ENCODE results near the gene TSC22D1.

Gene TSC22D1

DNA sequence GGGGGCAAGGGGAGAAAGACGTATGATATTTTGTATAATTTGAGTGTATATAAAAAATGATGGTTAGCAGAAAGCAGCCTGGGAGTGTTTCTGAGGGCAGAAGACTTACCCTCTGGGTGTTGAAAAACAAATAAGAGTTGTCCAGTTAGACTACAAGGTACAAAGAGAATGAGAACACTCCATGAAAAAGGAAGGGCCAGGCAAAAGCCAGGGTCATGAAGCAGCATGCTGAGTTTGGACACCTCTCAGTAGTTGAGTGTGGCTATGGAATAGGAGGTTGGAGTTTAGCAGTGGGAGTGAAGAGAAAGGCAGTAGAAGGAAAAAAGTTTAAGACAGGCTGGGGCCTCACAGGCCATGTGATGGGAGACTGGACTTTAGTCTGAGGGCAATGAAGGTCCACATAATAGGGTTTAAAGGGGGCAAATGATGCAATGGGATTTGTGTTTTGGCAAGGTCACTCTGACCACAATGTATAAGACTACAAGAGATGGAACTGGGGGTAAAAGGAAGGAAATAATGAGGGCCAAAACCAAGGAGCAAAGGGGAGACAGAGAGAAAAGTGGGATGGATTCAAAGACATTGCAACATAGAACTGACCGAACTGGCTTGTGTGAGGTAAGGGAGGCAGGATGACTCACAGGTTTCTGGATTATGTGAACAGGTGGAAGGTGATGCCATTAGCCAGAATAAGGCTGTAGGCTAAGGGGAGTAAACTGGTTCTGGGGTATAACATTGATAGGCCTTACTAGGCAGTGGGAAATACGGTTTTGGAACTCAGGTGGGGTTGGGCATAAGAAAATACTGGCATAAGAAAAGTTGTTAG lies 125.9 kb downstream of the TSC22D1 start:
- DNase-seq = no peak

DNA sequence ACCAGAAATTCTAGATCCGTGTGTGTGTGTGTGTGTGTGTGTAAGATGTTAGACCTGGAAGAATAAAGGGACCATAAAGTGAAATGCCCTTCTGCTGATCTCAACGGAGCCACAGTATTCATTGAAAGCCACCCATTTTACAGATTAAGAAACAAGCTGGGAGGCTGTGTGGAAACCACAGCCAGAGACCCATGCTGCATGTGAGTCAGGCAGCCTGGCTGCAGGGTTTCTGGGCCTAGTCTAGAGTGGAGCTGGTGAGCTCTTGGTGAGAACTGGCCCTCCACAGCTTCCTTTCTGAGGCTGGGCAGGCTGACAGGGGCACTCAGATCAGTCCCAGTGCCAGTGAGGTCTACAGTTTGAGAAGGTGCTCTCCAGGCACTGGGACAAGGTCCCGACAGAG lies 127.3 kb downstream of the TSC22D1 start:
- no peak for DNase-seq

DNA sequence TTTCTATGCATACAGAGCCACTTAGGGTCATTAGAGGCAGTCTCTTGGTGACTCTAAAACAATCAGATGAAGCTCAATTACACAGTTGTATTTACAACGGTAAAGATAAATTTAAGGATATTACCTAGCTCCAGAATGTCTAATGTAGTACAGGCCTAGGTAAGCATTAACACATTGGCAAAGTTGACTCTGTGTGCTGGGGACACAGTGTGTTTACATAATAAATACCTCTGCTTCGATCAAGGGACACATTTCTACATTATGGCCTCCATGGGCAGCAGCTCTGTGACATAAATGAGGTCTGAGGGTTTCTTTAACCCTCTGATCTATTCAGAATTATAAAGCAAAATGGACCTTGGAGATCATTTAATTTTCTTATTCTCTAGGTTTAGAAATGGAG lies 127.8 kb downstream of the TSC22D1 start:
- no peak for DNase-seq

DNA sequence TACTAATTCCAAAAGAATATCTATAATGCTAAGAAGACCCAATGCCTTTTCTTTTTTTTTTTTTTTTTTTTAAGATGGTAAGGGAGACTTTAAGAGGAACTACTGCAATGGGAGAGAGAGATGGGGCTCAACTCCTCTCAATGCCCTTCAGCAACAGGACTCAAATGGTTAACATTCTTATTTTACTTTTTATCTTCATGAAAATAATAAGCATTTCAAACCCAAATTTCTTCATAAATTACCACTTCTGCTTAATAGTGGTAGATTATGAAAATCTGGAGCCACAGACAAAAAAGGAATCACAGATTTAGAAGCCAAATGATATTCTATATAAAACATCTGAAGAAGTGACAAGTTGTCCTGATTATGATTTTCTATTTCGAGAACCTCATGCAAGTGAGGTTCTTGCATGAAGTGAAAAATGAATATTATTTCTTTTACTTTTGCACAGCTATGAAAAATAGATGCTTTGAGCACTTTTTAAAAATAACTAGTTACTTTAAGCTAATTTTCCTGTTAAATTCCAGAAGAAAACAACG lies 128.3 kb downstream of the TSC22D1 start:
- no peak for DNase-seq

DNA sequence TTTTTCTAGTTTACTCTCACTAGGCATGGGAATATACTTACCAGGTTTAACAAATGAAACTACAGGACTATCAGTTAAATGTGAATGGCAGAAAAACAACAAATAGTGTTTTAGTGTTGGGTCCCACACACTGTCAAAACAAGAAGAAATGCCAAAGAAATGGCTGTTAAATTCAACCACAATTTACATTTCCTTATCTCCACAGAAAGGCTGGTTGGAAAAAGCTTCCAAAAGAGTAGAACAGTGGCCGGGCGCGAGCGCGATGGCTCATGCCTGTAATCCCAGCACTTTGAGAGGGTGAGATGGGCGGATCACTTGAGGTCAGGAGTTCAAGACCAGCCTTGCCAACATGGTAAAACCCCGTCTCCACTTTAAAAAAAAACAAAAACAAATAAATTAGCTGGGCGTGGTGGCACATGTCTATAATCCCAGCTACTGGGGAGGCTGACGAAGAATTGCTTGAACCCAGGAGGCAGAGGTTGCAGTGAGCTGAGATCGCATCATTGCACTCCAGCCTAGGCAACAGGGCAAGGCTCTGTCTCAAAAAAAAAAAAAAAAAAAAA lies 136.0 kb downstream of the TSC22D1 start:
- no peak for DNase-seq

DNA sequence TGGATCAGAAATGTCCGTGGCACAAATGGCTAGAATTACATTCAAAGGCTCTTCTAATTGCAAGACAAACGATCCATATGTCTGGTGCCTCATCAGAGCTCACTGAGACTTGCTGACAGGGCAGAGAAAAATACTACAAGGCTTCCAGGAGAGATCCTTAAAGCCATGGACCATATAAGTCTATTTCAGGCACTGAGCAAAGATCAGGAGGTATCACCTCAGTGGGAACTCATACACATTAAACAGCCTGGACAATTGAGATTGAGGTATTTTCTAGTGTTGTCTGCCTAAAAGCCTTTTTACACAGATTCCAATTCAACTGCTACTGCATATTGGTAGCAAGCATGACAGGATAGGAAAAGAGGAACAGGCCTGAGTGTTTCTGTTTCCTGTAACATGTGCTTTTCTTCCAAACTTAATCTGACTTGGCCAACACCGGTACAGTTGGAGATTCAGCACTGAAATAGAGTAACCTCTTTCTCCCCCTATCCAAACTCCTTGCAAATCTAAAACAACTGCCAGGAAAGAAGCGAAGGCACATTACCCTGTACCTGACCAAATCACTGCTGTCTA lies 136.6 kb downstream of the TSC22D1 start:
- DNase-seq = no peak

DNA sequence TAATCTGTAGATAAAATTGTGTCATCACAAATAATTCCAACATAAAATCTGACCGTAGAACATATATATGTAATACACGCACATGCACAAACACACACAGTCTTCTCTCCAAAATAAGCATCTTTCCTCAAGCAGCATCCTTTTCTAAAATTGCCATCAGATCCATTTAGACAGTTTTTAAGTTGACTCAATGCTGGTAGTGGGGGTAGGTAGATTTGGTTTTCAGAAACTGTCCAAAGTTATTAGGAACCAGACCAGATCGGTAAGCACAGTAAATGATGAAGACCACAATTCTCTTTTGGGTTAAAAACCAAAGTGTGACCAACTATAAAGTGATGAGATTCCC lies 137.9 kb downstream of the TSC22D1 start:
- no peak for DNase-seq

DNA sequence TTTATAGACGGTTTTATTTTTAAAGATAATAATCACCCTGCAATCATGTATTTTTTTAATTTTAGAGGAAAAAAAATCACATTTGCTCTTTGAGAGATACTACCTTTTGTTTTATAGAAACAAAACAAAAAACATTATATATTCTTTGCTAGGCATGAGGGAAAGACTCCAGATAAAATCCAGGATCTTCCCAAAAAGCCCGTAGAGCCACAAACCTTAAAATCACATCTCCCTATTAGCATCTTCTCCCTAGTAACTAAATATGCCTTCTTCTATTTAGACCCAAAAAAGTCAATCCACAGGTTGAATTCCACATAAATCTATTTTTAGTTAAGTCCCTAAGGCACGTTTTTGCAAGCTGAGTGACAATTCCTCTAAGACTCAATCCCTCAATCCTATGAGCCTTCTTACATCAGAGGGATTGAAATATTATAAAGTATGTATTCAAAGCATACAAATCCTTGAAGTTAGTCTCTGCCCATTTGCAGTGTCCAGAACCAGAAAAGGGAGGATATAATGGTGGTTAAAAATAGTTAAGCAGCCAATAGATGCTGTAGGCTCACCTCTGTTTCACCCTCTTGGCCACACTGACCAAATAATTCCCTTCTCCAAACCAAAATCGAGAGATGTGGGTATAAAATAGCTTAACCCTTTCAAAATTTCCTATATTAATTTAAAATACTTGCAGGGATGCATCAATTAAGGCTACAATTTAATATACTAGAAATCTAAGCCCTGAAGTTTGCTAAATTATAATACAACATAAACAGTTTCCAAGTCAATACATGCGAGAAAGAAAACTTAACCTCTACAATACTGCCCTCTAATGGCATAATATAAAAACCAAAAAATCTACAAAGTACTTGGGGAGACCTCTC lies 138.5 kb downstream of the TSC22D1 start:
- no peak for DNase-seq

DNA sequence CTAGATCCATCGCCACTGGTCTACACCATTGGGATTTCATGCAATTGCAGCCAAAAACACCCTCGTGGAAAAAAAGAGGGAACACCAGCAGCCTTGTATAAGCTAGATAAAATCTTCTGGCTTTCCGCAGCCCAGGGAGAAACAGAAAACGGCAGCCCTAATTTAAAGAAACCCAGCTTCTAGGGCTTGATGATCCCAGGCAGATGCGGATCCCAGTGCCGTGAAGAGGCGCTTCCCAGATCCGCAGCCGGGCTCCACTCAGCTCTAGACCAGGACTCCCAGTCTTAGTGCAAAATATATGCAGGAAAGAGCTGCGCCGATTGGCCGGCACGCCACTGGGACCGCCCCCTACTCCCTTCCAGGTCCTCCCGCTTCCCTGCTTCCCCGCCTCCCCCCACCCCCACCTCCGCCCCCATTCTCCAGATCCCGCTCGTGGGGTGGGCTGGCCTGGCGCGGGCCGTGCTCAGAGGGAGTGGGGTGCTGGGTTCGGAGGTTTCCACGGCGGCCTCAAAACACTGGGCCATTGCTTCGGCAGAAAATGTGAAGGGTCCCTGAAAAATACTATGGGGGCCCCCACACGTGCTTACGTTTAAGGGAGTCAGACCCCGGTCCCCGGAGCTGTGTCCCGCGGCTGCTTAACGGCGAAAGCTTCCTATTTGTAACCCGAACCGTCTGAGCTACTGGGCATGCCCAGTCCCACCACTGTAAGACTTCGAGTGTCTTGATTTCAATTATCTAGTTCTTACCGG lies 139.4 kb downstream of the TSC22D1 start:
- DNase-seq = peak; percentile 51

DNA sequence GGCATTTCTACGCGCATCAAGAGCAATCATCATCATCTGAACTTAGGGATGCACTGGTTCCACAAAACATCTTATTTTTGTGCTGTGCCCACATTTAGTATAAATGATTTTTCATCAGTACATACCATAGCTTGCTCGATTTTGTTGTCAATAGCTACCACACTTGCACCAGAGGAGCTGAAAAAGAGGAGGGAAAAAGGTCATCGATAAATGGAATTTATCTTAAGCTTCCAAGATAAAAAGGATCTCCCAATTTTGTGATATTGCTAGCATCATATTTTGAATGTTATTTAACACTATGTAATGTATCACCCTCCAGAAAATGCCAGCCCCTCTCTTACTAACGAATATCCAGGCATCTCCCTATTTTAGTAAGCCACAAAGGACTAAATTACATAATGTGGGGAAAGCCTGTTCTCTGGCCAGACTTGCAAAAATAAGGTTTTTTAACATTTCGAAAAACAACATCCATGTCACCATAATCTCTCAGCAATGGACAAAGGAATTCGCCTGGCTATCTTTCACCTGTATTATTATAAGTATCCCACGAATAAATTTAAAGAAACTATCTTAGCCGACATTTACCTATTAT lies 140.1 kb downstream of the TSC22D1 start:
- DNase-seq = no peak

DNA sequence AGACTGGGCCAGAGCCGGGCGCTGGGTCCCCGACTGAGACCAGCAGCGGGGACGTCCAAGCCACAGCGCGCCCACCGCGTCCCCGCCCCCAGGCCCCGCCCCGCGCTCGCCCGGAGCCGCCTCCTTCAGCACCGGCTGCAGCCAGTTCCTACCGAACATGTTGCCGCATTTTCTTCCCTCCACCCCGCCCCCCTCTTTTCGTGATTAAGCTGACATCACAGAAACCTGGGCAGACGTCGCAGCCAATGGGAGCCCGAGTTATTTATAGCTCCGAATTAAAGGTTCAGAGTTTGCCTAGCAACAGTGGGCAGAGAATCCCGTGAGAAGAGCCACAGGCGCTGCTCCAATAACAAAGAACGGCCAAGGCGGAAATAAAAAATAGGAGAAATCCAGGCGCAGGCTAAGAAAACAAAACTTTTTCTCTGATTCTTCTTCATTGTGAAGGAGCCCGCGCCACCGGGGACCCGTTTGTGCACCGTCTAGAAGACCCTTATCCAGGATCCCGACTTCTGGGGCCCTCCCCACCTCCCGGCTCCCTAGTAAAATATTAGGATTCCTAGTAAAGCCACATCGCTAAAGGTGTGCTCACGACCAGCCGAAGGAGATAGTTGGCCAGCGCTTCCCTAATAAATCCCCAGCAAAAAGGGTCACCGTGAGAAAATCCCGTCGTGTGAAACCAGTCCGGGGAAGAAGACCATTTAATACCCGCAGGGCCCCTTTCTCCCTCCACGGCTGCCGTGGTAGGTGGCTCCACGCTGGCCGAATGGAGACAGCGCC lies 140.8 kb downstream of the TSC22D1 start:
- peak; percentile 71 for DNase-seq

DNA sequence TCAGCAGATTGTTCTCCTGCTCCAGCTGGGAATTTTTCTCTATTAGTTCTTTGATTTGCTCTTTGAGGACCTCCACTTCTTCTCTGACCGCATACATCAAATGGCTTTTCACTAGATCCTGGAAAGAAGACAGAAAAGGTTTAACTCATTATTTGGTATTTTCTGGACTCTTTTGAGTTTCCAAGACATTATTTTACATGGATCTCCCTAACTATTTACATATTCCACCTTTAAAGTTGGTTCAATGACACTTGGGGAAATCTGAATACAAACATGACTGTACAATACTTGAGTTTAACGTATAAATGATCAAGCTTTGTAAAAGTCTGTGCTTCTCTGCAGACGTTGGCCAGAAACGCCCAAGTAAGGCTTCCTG lies 141.4 kb downstream of the TSC22D1 start:
- DNase-seq = no peak

DNA sequence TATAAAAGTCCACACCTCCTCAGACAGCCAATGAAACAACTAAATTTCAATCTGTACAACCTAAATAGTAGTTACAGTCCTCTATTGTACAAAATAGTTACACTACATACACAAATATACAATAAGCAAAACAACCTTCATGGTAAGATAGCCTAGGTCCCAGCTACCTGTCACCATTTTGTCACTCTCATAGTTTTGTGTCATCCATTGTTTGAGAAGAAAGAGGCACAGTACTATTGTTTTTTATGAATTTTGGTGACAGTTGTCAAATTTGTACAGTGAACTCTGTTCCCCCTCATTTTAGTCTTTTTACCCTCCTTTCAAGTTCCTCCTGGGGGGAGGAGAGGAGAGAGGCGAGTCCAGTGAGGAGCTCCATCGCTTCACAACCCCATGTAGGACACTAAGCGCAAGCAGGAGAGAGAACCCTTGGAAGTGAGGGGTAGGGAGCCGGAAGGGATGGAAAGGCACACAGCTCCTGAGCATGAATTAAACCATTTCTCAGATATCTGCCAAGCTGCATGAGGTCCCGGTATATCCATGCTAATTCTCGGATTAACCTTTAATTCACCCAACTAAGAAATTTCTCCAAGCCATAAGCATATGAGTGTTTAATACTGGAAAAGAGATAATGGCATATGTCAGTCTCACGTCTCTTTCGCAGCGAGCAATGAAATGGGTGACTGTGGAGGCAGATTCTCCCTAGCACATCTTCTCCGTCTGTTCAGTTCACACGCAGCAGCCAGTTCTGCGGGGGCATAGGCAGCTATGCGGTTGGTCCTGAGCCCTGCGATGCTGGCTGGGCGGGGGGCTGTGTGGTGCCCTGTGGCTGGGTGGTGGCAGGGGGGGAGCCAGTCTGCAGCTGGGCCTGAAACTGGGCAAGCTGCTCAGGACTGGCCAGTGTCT lies 142.0 kb downstream of the TSC22D1 start:
- no peak for DNase-seq

DNA sequence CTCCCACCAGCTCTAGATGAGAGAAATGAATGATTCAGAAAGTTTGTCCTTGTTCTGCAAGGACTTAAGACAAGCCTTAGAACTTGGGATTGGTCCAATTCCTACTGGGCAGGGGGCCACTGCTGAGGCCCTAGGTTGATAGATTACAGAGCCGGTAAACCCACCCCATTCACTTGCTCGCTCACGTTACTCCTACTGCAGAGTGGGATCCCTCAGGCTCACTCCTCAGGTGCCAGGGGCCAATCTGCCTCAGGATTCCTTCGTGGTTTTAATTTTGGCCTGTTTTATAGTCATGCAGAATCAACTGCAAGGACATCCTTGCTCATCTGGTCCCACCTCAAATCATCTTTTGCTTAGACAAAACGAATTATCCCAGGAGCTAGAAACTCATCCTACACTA lies 143.5 kb downstream of the TSC22D1 start:
- no peak for DNase-seq

DNA sequence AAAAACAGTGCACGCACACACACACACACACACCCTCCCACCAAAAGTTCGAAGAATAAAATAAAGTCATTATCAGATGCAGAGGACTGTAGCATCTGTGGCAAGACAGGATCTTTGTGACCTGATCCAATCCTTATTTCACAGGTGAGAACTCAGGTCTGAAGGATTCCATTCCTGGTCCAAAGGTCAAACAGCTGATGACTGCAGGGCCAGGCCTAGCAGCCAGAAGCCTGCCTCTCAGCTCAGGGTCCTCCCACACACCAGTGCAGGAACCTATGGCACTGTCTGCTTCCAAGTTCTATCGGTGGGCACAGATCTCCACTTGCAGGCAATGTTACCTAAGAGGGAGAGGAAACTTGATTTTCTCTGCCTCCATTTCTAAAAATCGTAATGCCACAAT lies 145.0 kb downstream of the TSC22D1 start:
- DNase-seq = no peak

DNA sequence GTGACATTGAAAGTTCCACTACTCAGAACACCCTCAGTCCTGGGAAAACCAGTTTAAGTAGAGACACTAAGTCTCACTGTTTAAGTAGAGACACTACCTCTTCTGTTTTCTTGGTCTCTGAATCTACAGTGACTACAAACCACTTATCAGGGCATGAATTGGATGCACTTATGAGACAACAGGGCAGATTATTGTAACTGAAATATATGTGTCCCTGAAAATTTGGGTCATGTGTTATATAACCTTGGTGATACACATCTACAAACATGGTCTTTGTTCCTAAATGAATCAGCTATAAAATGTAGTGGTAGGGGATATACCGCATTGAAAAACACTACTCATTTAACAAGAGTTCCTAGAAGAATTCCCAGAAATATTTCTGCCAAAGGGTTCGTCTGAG lies 146.8 kb downstream of the TSC22D1 start:
- DNase-seq = no peak

DNA sequence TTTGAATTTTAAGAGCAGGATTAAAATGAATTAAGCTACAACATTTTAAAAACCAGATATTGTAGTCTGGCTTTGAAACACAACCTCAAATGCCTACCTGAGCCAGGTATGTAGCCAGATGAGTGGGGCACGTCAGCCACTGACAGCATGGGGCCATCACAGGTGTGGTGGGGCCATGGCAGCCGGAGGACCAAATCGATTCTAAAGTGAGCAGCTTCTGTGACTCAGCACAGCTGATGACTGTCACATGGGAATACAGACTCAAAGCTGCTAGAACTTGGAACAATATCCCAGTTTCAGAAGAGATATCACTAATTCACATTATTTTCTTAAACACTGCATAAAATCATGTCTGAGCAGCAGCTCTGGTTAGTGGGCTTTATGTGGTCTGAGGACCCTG lies 149.7 kb downstream of the TSC22D1 start:
- no peak for DNase-seq

DNA sequence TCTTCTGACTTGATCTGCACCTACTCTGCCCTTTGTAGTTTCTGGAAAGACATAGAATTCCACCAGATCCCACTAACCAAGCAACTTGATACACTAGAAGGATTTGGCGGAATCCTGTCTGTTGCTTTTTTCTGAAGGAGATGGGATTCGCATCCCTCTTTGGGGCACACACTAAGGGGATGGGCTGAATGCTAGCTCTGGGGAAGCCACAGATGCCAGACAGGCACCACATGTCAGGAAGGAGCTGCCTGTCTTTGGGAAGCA lies 150.4 kb downstream of the TSC22D1 start:
- no peak for DNase-seq

DNA sequence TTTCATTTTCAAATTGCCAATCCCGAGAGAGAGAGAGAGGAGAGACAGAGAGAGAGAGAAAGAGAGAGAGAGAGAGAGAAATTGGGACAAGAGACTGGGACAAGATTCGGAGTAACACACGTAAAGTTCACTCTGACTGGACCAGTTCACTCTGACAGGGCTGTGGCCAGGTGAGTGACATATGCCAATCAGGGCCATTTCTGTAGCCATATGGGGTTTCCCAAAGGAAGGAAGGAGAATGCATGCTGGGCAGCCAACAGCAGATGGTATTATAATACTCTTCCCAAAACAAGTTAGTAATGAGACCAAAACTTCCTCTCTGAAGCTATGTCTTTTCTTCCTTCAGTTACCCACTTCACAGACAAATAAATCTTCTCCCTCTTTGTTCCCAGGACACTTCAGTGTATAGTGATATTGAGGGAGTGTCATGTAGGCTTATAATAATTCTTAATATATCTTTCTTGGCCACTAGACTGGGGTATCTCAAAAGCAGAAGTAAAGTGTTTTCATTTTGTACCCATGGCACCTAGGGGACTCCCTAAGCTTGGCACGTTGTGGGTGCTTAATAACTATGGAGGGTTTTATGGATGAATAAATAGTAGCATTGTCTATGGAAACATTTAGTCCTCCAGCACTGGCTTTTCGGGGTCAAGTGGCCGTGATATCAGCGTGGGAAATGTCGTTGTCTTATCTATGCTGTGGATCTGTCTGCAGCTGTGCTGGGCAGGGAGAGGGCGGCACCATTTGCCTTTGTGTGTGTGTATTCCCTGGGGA lies 150.9 kb downstream of the TSC22D1 start:
- no peak for DNase-seq

DNA sequence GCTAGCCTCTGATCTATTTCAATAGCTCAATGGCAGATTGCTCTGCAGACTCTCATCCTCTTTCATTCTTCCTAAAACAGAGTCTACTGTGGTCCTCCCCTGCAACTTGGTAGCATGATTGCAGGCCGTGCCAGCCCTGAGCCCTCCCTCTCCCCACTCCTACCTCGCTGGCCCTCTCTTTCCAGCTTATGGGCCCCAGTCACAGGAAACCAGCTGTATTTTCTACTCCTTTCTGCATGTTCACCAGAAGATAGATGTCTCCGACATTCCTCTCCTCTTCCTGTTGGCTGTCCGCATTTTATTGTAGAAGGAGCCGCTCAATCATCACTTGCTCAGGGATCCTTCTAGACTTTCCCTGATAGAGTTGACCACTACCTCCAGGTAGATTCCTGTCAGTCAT lies 152.3 kb downstream of the TSC22D1 start:
- no peak for DNase-seq
